ENCODE measurements around the gene HSPH1.

GRCh38 chr13:31196992-31197391 is 35.3 kb upstream of the HSPH1 start:
- TF ChIP-seq CTCF (IDR thresholded peaks at IDR 0.05; ENCODE audit: poor library complexity, severe bottlenecking) = no peak
- no peak for TF ChIP-seq RAD21 (conservative IDR thresholded peaks at IDR 0.05)

Measured in neural cell (in vitro differentiated cells).